GM18526 (cell line): ENCODE results near the gene PABPN1L.

ENCODE experiments used
- POLR2A ChIP-seq: IDR thresholded peaks from 3 replicates; pipeline ENCODE4 v1.6.1; 2011; ENCODE audit not compliant: insufficient read length; ENCODE audit errors: extremely low read depth

PABPN1L gene

GRCh38 chr16:88888461-88889387 lies 22.3 kb upstream of the PABPN1L start:
- no peak for TF ChIP-seq POLR2A

- no peak for TF ChIP-seq POLR2A
These were observed 21.6 kb upstream of the PABPN1L start for GRCh38 chr16:88888057-88888456.

GRCh38 chr16:88886845-88887521 lies 20.5 kb upstream of the PABPN1L start:
- TF ChIP-seq POLR2A, result no peak

GRCh38 chr16:88886420-88886844 lies 20.0 kb upstream of the PABPN1L start:
- TF ChIP-seq POLR2A, result no peak

DNA sequence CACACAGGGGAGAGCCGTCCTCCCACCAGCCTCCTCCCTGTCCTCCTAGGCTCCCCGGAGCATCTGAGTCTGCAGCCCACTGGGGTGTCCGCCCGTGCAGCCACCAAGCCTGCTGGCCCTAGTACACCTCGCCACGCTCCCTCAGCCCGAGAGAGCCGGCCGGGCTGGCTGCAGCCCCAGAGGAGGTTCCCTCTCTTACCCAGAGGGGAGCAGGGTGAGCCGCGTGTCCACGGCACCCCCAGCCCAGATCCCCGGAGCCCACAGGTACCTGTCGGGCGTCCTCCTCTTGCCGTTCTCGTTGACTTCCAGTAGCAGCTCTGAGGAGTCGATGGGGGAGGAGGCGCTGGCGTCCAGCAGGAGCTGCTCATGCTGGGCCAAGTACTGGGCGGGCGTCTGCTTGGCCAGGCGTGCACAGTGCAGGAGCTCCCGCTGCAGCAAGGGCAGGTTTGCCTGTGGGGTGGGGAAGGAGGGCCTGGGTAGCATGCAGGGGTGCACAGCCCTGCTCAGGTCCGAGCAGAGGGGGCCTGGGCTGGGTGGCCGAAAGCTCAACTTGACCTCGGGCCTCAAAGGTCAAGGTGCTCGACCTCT lies 19.3 kb upstream of the PABPN1L start:
- TF ChIP-seq POLR2A, result no peak

- TF ChIP-seq POLR2A, result no peak
These were observed 18.3 kb upstream of the PABPN1L start for GRCh38 chr16:88884569-88885271.

GRCh38 chr16:88883946-88884345 lies 17.5 kb upstream of the PABPN1L start:
- TF ChIP-seq POLR2A, result no peak

GRCh38 chr16:88883117-88883895 lies 16.8 kb upstream of the PABPN1L start:
- TF ChIP-seq POLR2A, result no peak

GRCh38 chr16:88882358-88883030 lies 16.0 kb upstream of the PABPN1L start:
- TF ChIP-seq POLR2A, result no peak

DNA sequence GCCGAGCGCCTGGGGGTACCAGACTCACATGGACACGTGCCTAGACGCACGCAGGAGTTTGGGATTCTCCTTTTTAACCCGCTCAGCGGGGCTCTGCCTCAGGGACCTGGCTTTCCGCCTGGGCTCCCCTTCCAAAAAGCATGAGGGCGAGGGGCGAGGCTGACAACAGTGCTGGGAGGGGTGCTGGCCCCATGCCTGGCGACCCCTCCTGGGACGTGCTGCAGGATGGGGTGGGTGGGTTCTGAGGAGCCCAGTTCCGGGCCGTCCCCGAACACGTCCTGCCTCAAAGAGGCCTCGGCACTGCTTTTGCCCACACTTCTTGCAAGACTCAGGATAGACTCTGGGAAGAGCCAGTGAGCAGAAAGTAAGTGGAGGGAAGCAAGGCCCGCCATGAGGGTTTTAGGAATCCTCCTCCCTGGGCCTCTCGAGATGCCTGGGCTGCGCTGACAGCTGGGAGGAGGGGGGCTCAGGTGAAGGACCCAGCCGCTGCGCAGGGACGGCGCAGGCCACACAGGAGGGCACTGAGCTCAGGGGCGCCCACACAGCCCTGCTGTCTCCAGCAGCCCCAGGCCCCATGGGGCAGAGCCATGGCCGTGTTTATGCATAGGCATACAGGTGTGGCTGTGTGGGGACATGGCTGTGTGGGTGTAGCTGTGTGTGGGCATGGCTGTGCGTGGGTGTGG lies 15.4 kb upstream of the PABPN1L start:
- TF ChIP-seq POLR2A, result no peak

DNA sequence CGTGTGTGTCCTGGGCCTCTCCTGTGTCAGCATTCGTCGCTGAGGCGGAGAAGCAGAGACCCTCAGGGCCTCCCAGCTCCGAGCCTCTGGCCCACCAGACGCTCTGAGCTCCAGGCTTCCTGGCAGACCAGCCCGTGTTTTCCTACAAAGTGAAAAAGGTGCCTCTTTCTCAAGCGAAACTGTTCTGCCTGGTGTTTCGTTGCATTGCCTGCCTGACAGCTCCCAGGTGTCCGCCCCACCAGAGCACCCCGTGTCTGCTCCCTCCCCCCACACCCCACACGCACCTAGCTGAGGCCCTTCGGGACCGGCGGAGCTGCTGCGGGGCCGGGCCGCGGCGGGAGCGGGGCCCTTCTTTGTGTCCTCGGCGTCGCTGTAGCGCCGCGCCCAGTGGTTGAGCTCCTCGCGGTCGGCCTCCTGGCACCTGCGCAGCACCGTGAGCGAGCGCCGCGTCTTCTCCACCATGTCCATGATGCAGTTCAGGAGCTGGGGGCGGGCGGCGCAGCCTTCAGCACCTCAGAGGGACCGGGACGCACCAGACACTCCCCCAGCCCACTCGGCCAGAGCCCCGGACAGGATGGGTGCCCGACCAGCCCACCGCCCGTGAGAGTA lies 14.7 kb upstream of the PABPN1L start:
- no peak for TF ChIP-seq POLR2A

DNA sequence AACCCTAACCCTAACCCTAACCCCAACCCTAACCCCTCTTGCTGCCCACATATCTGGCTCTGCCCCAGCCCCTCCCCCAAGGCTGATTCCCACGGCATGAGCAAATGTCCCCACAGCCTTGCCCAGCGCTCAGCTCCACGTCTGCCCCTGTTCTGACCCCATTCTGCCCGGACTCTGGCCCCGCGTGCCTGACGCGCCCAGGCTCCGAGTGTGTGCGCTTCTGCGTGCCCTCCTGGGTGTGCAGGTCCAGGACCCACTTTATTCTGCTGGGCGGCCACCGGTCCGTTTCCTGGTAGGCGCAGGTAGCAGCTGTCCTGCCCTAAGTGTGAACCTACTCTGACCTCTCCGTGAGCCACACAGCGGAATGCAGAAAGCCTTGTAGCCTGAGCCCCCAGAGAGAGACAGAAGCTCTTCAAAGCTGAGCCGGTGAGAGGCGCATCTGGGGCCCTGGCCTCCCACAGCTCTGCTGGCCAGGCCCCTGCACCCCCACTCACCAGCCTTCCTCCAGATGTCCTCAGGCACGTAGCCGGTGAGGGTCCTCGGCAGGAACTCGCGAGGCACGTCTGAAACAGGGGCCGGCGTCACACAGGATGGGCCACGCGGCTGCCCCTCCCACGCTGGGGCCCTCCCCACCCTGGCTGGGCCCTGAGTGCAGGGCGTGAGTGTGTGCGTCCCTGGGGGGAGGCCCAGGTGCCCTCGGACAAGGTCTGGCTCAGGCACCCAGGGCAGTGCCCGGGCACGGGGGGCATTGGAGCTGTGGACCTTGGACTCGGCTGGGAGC lies 14.0 kb upstream of the PABPN1L start:
- no peak for TF ChIP-seq POLR2A

DNA sequence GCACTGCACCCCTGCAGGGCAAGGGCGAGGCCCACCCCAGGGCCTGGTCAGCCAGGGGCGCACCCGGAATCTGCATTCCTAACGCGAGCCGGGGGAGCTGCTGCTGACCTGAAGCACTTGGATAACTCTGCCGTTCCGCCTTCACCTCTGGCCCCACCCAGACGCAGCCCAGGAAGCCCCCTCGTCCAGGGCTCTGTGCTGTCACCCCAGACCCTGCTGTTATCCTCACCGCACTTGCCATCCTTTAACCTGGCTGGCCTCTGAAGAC lies 13.3 kb upstream of the PABPN1L start:
- no peak for TF ChIP-seq POLR2A
